SK-N-SH treated with all-trans-retinoic acid at 6 μM for 48 hours (cell line): ENCODE results near the gene EMC10.

Experiments
- CREB5 ChIP-seq: fragments of 250-450 bp; sonication (Bioruptor Pico); IDR thresholded peaks from 2 replicates; pipeline ENCODE4 v1.5.1; 2020; ENCODE audit warnings: low read depth, mild to moderate bottlenecking, moderate library complexity
- GLIS3 ChIP-seq: fragments of 250-450 bp; sonication (Bioruptor Pico); IDR thresholded peaks from 2 replicates; pipeline ENCODE4 v1.5.0; 2020; ENCODE audit warnings: mild to moderate bottlenecking, moderate library complexity
- ZC3H10 ChIP-seq: fragments of 250-450 bp; sonication (Bioruptor Pico); IDR thresholded peaks from 2 replicates; pipeline ENCODE4 v1.5.1; 2021; ENCODE audit warnings: mild to moderate bottlenecking, moderate library complexity
- ZFP3 ChIP-seq: fragments of 250-450 bp; sonication (Bioruptor Pico); IDR thresholded peaks from 2 replicates; pipeline ENCODE4 v1.5.0; 2020; ENCODE audit warnings: mild to moderate bottlenecking, moderate library complexity
- ZNF70 ChIP-seq: fragments of 450-650 bp; formaldehyde crosslinking; IDR thresholded peaks from 2 replicates; pipeline ENCODE4 v1.5.0; 2020; ENCODE audit warnings: mild to moderate bottlenecking, moderate library complexity

GRCh38 chr19:50535672-50536187, 59.4 kb downstream of the EMC10 start:
- TF ChIP-seq ZFP3 = no peak
- TF ChIP-seq ZNF70 (CRISPR knock-in tag) = no peak
- TF ChIP-seq ZC3H10 (CRISPR knock-in tag) = no peak
- TF ChIP-seq GLIS3 = no peak
- no peak for TF ChIP-seq CREB5 (CRISPR knock-in tag)
